Measurements from ENCODE around the gene PHYH.
"Not testable (repeated sequence)": the region's sequence is repeated elsewhere in the genome, so short reads cannot be mapped to it uniquely, and the experiment has no call there.

DNA sequence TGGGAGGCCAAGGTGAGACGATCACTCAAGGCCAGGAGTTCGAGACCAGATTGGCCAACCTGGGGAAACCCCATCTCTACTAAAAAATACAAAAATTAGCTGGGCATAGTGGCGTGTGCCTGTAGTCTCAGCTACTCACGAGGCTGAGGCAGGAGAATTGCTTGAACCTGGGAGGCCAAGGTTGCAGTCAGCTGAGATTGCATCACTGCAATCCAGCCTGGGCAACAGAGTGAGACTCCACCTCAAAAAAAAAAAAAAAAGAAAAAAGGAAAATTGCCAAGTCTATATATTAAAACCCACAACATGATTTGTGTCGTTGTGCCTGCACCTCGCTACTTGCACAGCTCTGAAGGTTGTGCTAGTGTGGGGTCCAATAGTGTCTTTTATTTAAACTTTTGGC is 17.5 kb downstream of the PHYH start:
- TF ChIP-seq MAZ (IDR thresholded peaks at IDR 0.05; ENCODE audit: borderline replicate concordance, low read depth, low read length); POLR2A (IDR thresholded peaks at IDR 0.05; ENCODE audit: low read depth, low read length): not testable (repeated sequence)
- TF ChIP-seq, protein P1, sequence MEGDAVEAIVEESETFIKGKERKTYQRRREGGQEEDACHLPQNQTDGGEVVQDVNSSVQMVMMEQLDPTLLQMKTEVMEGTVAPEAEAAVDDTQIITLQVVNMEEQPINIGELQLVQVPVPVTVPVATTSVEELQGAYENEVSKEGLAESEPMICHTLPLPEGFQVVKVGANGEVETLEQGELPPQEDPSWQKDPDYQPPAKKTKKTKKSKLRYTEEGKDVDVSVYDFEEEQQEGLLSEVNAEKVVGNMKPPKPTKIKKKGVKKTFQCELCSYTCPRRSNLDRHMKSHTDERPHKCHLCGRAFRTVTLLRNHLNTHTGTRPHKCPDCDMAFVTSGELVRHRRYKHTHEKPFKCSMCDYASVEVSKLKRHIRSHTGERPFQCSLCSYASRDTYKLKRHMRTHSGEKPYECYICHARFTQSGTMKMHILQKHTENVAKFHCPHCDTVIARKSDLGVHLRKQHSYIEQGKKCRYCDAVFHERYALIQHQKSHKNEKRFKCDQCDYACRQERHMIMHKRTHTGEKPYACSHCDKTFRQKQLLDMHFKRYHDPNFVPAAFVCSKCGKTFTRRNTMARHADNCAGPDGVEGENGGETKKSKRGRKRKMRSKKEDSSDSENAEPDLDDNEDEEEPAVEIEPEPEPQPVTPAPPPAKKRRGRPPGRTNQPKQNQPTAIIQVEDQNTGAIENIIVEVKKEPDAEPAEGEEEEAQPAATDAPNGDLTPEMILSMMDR (conservative IDR thresholded peaks at IDR 0.05; ENCODE audit: low read depth, low read length) = not testable (repeated sequence)
